ENCODE measurements around the gene HSD17B3. TPM values are rescaled to one million over a fixed set of nuclear protein-coding genes. Genes with fewer than 3 reads are reported as not detected.
"Not testable (repeated sequence)": the region's sequence is repeated elsewhere in the genome, so short reads cannot be mapped to it uniquely, and the experiment has no call there.

The HSD17B3 gene
- total RNA-seq, 1 experiment from 2014 or later = not detected

GRCh38 chr9:96338299-96338698, 36.3 kb upstream of the HSD17B3 start:
- Histone ChIP-seq H3K79me2 (ENCODE audit: low read length) (no peaks in the 10 kb centered on the region), H3K27ac (ENCODE audit: low read length) (no peak overlapping the region), H3K4me3 (ENCODE audit: low read length) (no peak overlapping the region), H3K27me3 (ENCODE audit: low read length) (no peaks in the 10 kb centered on the region), H3K4me1 (ENCODE audit: low read length) (no peaks in the 10 kb centered on the region), H2AFZ (ENCODE audit: low read length) (no peak overlapping the region), H3K9ac (ENCODE audit: low read length) (no peak overlapping the region), H3K36me3 (ENCODE audit: insufficient read depth, low read length) (no peaks in the 10 kb centered on the region), H3K4me2 (ENCODE audit: low read depth, low read length, poor library complexity, severe bottlenecking) (no peak overlapping the region), H3K9me3 (ENCODE audit: low read length) (no peaks in the 10 kb centered on the region), H3K9me2 (replicated peaks; ENCODE audit: insufficient read depth, low read length) (no peaks in the 10 kb centered on the region), H4K20me1 (ENCODE audit: insufficient read depth, low read depth, low read length) (no peaks in the 10 kb centered on the region)
- DNase-seq = no peak

GRCh38 chr9:96333958-96334357, 32.0 kb upstream of the HSD17B3 start:
- H3K4me1 ChIP-seq (ENCODE audit: low read length) = no peaks in the 10 kb centered on the region
- no peaks in the 10 kb centered on the region for H3K79me2 ChIP-seq (ENCODE audit: low read length)
- no peaks in the 10 kb centered on the region for H3K9me2 ChIP-seq (replicated peaks; ENCODE audit: insufficient read depth, low read length)
- no peaks in the 10 kb centered on the region for H4K20me1 ChIP-seq (ENCODE audit: insufficient read depth, low read depth, low read length)
- DNase-seq = peak; percentile 28
- no peak overlapping the region for H3K27ac ChIP-seq (ENCODE audit: low read length)
- no peak overlapping the region for H3K4me3 ChIP-seq (ENCODE audit: low read length)
- H3K36me3 ChIP-seq (ENCODE audit: insufficient read depth, low read length) = no peaks in the 10 kb centered on the region
- H3K27me3 ChIP-seq (ENCODE audit: low read length) = no peaks in the 10 kb centered on the region
- no peak overlapping the region for H3K9ac ChIP-seq (ENCODE audit: low read length)
- H3K9me3 ChIP-seq (ENCODE audit: low read length) = no peaks in the 10 kb centered on the region
- no peak overlapping the region for H3K4me2 ChIP-seq (ENCODE audit: low read depth, low read length, poor library complexity, severe bottlenecking)
- H2AFZ ChIP-seq (ENCODE audit: low read length) = no peak overlapping the region

DNA sequence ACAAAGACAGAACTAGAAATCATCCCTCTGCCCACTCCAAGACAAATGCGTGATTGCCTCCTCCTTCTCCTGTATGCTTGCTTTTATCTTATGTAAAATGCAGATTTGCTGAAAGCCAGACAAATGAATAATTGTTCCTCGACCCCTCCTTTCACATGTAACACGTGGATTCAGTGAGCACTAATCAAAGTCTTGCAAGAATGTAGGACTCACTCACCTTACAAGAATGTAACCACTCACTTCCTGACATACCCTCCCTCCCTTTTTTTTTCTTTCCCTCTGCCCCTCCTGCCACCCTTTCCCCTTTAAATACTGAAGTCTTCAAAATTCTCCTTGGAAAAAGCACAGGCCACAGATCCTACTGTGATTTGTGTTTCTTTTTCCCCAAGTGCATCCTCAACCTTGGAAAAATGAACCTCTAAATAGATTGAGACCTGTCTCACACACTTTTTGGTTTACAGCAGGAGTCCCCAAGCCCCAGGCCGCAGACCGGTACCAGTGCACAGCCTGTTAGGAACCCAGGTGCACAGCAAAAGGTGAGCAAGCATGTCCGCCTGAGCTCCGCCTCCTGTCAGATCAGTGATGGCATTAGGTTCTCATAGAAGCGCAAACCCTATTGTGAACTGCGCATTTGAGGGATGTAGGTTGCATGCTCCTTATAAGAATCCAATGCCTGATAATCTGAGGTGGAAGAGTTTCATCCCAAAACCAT, 29.4 kb upstream of the HSD17B3 start:
- no peaks in the 10 kb centered on the region for H3K27me3 ChIP-seq (ENCODE audit: low read length)
- no peak overlapping the region for H3K9ac ChIP-seq (ENCODE audit: low read length)
- no peaks in the 10 kb centered on the region for H4K20me1 ChIP-seq (ENCODE audit: insufficient read depth, low read depth, low read length)
- no peaks in the 10 kb centered on the region for H3K9me2 ChIP-seq (replicated peaks; ENCODE audit: insufficient read depth, low read length)
- no peaks in the 10 kb centered on the region for H3K4me1 ChIP-seq (ENCODE audit: low read length)
- H3K27ac ChIP-seq (ENCODE audit: low read length) = no peak overlapping the region
- peak; percentile 27 for DNase-seq
- no peaks in the 10 kb centered on the region for H3K9me3 ChIP-seq (ENCODE audit: low read length)
- H3K79me2 ChIP-seq (ENCODE audit: low read length) = no peaks in the 10 kb centered on the region
- H3K4me2 ChIP-seq (ENCODE audit: low read depth, low read length, poor library complexity, severe bottlenecking) = no peak overlapping the region
- H2AFZ ChIP-seq (ENCODE audit: low read length) = no peak overlapping the region
- H3K36me3 ChIP-seq (ENCODE audit: insufficient read depth, low read length) = no peaks in the 10 kb centered on the region
- no peak overlapping the region for H3K4me3 ChIP-seq (ENCODE audit: low read length)

DNA sequence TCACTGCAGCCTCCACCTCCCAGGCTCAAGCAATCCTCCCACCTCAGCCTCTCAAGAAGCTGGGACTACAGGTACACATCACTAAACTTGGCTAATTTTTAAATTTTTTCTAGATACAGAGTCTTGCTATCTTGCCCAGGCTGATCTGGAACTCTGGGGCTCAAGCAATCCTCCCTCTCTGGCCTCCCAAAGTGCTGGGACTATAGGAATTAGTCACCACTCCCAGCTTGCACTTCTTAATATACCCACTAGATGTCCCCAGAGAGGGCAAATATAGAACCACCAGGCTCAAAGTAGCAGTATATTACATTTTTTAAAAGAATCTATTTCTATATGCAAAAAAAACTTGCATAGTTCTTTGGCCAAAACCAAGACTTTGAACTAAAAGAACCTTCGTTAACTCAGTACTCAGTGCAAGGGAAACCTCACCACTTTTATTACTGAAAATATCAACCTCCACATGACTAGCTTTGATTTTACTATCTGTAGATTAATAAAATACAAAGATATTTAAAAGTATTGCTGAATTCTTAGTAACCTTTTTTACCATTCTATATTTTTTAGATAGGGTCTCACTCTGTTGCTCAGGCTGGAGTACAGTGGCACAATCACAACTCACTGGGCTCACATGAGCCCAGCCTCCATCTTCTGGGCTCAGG, 25.8 kb upstream of the HSD17B3 start:
- Histone ChIP-seq H3K4me2 (ENCODE audit: low read depth, low read length, poor library complexity, severe bottlenecking) (no peak overlapping the region), H3K79me2 (ENCODE audit: low read length) (no peaks in the 10 kb centered on the region), H4K20me1 (ENCODE audit: insufficient read depth, low read depth, low read length) (no peaks in the 10 kb centered on the region), H3K4me3 (ENCODE audit: low read length) (no peak overlapping the region), H2AFZ (ENCODE audit: low read length) (no peak overlapping the region), H3K9me2 (replicated peaks; ENCODE audit: insufficient read depth, low read length) (no peaks in the 10 kb centered on the region), H3K9ac (ENCODE audit: low read length) (no peak overlapping the region), H3K27ac (ENCODE audit: low read length) (no peak overlapping the region), H3K27me3 (ENCODE audit: low read length) (no peaks in the 10 kb centered on the region), H3K36me3 (ENCODE audit: insufficient read depth, low read length) (no peaks in the 10 kb centered on the region), H3K9me3 (ENCODE audit: low read length) (no peaks in the 10 kb centered on the region), H3K4me1 (ENCODE audit: low read length) (no peaks in the 10 kb centered on the region)
- DNase-seq = peak; percentile 73

GRCh38 chr9:96323169-96323568, 21.2 kb upstream of the HSD17B3 start:
- Histone ChIP-seq H3K9me2 (replicated peaks; ENCODE audit: insufficient read depth, low read length) (no peaks in the 10 kb centered on the region), H3K36me3 (ENCODE audit: insufficient read depth, low read length) (no peaks in the 10 kb centered on the region), H2AFZ (ENCODE audit: low read length) (no peak overlapping the region), H3K27me3 (ENCODE audit: low read length) (no peaks in the 10 kb centered on the region), H3K79me2 (ENCODE audit: low read length) (no peaks in the 10 kb centered on the region), H3K4me1 (ENCODE audit: low read length) (no peaks in the 10 kb centered on the region), H3K9ac (ENCODE audit: low read length) (no peak overlapping the region), H3K27ac (ENCODE audit: low read length) (no peak overlapping the region), H3K4me2 (ENCODE audit: low read depth, low read length, poor library complexity, severe bottlenecking) (no peak overlapping the region), H3K4me3 (ENCODE audit: low read length) (no peak overlapping the region), H4K20me1 (ENCODE audit: insufficient read depth, low read depth, low read length) (no peaks in the 10 kb centered on the region), H3K9me3 (ENCODE audit: low read length) (no peaks in the 10 kb centered on the region)
- DNase-seq = peak; percentile 24

- H3K4me2 ChIP-seq (ENCODE audit: low read depth, low read length, poor library complexity, severe bottlenecking) = not testable (repeated sequence)
Observed at GRCh38 chr9:96322736-96323135, 20.8 kb upstream of the HSD17B3 start.

GRCh38 chr9:96322210-96322609, 20.2 kb upstream of the HSD17B3 start:
- DNase-seq = peak; percentile 17
- not testable (repeated sequence) for H3K9ac ChIP-seq (ENCODE audit: low read length); H2AFZ ChIP-seq (ENCODE audit: low read length); H3K9me3 ChIP-seq (ENCODE audit: low read length); H3K4me3 ChIP-seq (ENCODE audit: low read length); H3K27ac ChIP-seq (ENCODE audit: low read length); H3K36me3 ChIP-seq (ENCODE audit: insufficient read depth, low read length); H4K20me1 ChIP-seq (ENCODE audit: insufficient read depth, low read depth, low read length); H3K9me2 ChIP-seq (replicated peaks; ENCODE audit: insufficient read depth, low read length); H3K27me3 ChIP-seq (ENCODE audit: low read length); H3K79me2 ChIP-seq (ENCODE audit: low read length); H3K4me2 ChIP-seq (ENCODE audit: low read depth, low read length, poor library complexity, severe bottlenecking); H3K4me1 ChIP-seq (ENCODE audit: low read length)

More at GRCh38 chr9:96322736-96323135, 20.8 kb upstream of the HSD17B3 start:
- H3K4me3 ChIP-seq (ENCODE audit: low read length); H3K9ac ChIP-seq (ENCODE audit: low read length); H3K9me2 ChIP-seq (replicated peaks; ENCODE audit: insufficient read depth, low read length); H3K4me1 ChIP-seq (ENCODE audit: low read length); H3K79me2 ChIP-seq (ENCODE audit: low read length); H2AFZ ChIP-seq (ENCODE audit: low read length); H3K9me3 ChIP-seq (ENCODE audit: low read length); H3K27ac ChIP-seq (ENCODE audit: low read length); H3K27me3 ChIP-seq (ENCODE audit: low read length); H3K36me3 ChIP-seq (ENCODE audit: insufficient read depth, low read length); H4K20me1 ChIP-seq (ENCODE audit: insufficient read depth, low read depth, low read length): not testable (repeated sequence)
- DNase-seq = peak; percentile 0

GRCh38 chr9:96321515-96321914, 19.5 kb upstream of the HSD17B3 start:
- Histone ChIP-seq H3K9me2 (replicated peaks; ENCODE audit: insufficient read depth, low read length) (no peaks in the 10 kb centered on the region), H3K79me2 (ENCODE audit: low read length) (no peaks in the 10 kb centered on the region), H3K4me3 (ENCODE audit: low read length) (no peak overlapping the region), H3K27me3 (ENCODE audit: low read length) (no peaks in the 10 kb centered on the region), H3K4me1 (ENCODE audit: low read length) (no peaks in the 10 kb centered on the region), H3K36me3 (ENCODE audit: insufficient read depth, low read length) (no peaks in the 10 kb centered on the region), H4K20me1 (ENCODE audit: insufficient read depth, low read depth, low read length) (no peaks in the 10 kb centered on the region), H2AFZ (ENCODE audit: low read length) (no peak overlapping the region), H3K27ac (ENCODE audit: low read length) (no peak overlapping the region), H3K9ac (ENCODE audit: low read length) (no peak overlapping the region), H3K9me3 (ENCODE audit: low read length) (no peaks in the 10 kb centered on the region), H3K4me2 (ENCODE audit: low read depth, low read length, poor library complexity, severe bottlenecking) (no peak overlapping the region)
- DNase-seq = no peak
